Keratinocyte (primary cell): ENCODE results near the gene SMARCA4.

Experiments used
- EZH2 ChIP-seq: IDR thresholded peaks from one replicate; pipeline ENCODE4 v1.6.1; 2012; ENCODE audit warnings: inconsistent platforms, mild to moderate bottlenecking, low read length, moderate library complexity
- TF ChIP-seq, protein P1 (sequence below), 3 experiments: IDR thresholded peaks in 1 of 3; conservative IDR thresholded peaks in 1 of 3; optimal IDR thresholded peaks in 1 of 3; 2 replicates in 2 of 3; 3 replicates in 1 of 3; pipeline versions ENCODE3 to v1.5.1; 2011; ENCODE audit warnings: low read length in 3 of 3, mild to moderate bottlenecking in 3 of 3, moderate library complexity in 2 of 3, control low read depth in 1 of 3, inconsistent platforms in 1 of 3; ENCODE audit not compliant: insufficient read depth in 2 of 3; ENCODE audit errors: extremely low read depth in 1 of 3

DNA sequence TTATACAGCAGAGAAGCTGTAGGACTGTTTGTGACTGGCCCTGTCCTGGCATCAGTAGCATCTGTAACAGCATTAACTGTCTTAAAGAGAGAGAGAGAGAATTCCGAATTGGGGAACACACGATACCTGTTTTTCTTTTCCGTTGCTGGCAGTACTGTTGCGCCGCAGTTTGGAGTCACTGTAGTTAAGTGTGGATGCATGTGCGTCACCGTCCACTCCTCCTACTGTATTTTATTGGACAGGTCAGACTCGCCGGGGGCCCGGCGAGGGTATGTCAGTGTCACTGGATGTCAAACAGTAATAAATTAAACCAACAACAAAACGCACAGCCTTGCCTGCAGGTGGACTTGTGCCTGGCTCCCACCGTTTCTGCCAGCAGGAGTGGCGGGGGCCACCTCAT lies 101.1 kb downstream of the SMARCA4 start:
- TF ChIP-seq, protein P1, sequence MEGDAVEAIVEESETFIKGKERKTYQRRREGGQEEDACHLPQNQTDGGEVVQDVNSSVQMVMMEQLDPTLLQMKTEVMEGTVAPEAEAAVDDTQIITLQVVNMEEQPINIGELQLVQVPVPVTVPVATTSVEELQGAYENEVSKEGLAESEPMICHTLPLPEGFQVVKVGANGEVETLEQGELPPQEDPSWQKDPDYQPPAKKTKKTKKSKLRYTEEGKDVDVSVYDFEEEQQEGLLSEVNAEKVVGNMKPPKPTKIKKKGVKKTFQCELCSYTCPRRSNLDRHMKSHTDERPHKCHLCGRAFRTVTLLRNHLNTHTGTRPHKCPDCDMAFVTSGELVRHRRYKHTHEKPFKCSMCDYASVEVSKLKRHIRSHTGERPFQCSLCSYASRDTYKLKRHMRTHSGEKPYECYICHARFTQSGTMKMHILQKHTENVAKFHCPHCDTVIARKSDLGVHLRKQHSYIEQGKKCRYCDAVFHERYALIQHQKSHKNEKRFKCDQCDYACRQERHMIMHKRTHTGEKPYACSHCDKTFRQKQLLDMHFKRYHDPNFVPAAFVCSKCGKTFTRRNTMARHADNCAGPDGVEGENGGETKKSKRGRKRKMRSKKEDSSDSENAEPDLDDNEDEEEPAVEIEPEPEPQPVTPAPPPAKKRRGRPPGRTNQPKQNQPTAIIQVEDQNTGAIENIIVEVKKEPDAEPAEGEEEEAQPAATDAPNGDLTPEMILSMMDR (optimal IDR thresholded peaks at IDR 0.05 in 1 of 3, IDR thresholded peaks at IDR 0.05 in 1 of 3, conservative IDR thresholded peaks at IDR 0.05 in 1 of 3; ENCODE audit: extremely low read depth in 1 of 3, insufficient read depth in 2 of 3, low read length in 3 of 3), result no peak
- TF ChIP-seq EZH2, result no peak
